Bronchial epithelial cell (primary cell): ENCODE measurements around the gene PPP1R17. TPM values are rescaled to one million over a fixed set of nuclear protein-coding genes. Genes with fewer than 3 reads are reported as not detected.

ENCODE experiments used
- DNase-seq: peaks from one replicate; pipeline ENCODE4 v3.0.0-alpha.2; 2010; ENCODE audit warnings: low read depth
- FAIRE-seq: peaks from 2 replicates; lab custom pipeline; 2011; peaks lifted over from hg19 to GRCh38; lab: Jason Lieb, UNC
- H3K27me3 ChIP-seq: 2 replicates; pipeline ENCODE4 v1.5.1; 2011; ENCODE audit warnings: low read length; ENCODE audit not compliant: control insufficient read depth, insufficient read depth
- H3K36me3 ChIP-seq: 2 replicates; pipeline ENCODE4 v1.5.1; 2011; ENCODE audit warnings: low read length; ENCODE audit not compliant: control insufficient read depth, insufficient read depth
- H3K4me3 ChIP-seq: 2 replicates; pipeline ENCODE4 v1.5.1; 2011; ENCODE audit warnings: mild to moderate bottlenecking, low read depth, low read length, control low read depth
- total RNA-seq: library from RNA; depleted of rRNA; stranded (reverse); fragments of >200 nt; gene quantifications from 2 replicates; pipeline ENCODE4 v1.2.1, GENCODE V29; 2014
- TF ChIP-seq, protein P1 (sequence below): IDR thresholded peaks from 2 replicates; pipeline ENCODE4 v1.5.1; 2011; ENCODE audit warnings: mild to moderate bottlenecking, moderate library complexity, low read length, control low read depth, inconsistent platforms; ENCODE audit not compliant: insufficient read depth, severe bottlenecking

PPP1R17 gene
- total RNA-seq, 1 donor from 2014 or later: not detected

DNA sequence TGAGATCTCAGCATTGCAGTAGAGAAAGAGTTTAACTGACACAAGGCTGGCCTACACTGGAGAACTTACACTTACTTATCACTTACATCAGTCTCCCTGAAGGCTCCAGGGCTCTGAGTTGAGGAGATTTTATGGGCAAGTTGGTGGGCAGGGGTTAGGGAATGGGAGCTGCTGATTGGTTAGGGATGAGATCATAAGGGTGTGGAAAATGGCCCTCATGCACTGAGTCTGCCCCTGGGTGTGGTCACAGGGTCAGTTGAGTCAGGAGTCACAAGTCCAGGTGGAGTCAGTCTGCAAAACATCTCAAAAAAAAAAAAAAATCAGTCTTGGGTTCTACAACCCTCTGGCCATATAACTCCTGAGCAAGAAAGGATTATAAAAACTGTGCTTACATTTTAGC is 60.5 kb downstream of the PPP1R17 start:
- H3K27me3 ChIP-seq: no peaks in the 10 kb centered on the region
- DNase-seq (peak; percentile 72), FAIRE-seq (no peak)
- no peak overlapping the region for H3K4me3 ChIP-seq
- TF ChIP-seq, protein P1, sequence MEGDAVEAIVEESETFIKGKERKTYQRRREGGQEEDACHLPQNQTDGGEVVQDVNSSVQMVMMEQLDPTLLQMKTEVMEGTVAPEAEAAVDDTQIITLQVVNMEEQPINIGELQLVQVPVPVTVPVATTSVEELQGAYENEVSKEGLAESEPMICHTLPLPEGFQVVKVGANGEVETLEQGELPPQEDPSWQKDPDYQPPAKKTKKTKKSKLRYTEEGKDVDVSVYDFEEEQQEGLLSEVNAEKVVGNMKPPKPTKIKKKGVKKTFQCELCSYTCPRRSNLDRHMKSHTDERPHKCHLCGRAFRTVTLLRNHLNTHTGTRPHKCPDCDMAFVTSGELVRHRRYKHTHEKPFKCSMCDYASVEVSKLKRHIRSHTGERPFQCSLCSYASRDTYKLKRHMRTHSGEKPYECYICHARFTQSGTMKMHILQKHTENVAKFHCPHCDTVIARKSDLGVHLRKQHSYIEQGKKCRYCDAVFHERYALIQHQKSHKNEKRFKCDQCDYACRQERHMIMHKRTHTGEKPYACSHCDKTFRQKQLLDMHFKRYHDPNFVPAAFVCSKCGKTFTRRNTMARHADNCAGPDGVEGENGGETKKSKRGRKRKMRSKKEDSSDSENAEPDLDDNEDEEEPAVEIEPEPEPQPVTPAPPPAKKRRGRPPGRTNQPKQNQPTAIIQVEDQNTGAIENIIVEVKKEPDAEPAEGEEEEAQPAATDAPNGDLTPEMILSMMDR: no peak
- H3K36me3 ChIP-seq: no peaks in the 10 kb centered on the region

DNA sequence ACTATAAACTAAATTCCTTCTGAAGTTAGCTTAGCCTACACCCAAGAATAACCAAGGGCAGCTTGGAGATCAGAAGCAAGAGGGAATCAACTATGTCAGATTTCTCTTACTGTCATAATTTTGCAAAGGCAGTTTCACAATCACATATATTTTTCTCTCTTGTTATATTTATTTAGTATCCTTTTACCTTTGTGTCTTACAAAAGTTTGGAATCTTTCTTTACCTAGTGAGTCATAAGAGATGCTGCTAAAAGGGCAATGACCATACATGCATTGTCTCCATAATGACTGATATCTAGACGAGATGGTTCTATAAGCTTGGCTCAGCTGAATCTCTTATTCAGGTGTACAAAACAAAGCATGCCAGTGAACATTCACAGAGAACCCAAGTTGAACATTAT is 61.1 kb downstream of the PPP1R17 start:
- Histone ChIP-seq H3K4me3 (no peak overlapping the region), H3K36me3 (no peaks in the 10 kb centered on the region), H3K27me3 (no peaks in the 10 kb centered on the region)
- DNase-seq (peak; percentile 55), FAIRE-seq (no peak)
- TF ChIP-seq, protein P1: no peak

DNA sequence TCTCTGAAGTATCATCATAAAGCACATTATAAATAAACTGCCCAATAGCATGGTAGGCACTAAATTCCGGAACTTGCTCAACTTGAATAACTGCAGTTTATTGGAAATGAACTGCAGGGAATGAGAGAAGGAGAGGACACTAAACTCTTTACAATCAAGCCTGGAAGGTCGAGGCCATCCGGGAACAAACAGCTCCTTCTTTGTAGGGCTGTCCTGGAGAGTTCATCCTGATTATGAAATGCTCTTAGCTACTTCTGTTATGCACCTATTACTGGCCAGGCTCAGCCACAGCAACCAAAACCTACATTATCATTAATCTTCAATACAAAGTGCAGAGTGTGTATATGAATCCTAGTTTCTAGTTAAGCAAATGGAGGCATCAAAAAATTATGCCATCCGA is 64.7 kb downstream of the PPP1R17 start:
- Histone ChIP-seq H3K4me3 (no peak overlapping the region), H3K27me3 (no peaks in the 10 kb centered on the region), H3K36me3 (no peaks in the 10 kb centered on the region)
- FAIRE-seq: no peak
- DNase-seq: no peak
- TF ChIP-seq, protein P1: no peak

Other genes with a start within 250 kb of the PPP1R17 start
- not detected in 2 replicates for gene ITPRID1, start 173.1 kb upstream of the PPP1R17 start, total RNA-seq